ENCODE measurements around the gene DOK7.

DNA sequence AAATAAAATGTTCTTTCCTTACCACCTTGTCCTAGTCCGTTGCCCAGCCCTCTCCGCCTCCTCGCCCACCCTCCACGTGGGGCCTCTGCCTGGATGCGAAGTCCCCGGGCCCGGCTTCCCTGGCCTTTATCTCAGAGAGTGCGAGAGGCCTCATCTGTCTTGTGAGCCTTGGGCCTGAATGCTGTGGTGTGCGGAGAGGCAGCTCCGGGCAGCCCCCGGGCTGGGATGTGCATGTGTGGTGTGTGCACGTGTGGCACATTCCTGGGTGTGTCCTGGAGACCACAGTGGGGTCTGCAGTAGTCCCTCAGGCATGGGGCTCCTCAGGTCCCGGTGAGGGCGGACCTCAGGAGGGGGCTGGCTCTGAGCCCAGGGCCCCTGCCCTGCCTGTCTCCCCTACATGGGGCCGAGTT lies 31.4 kb downstream of the DOK7 start:
- no peak for TF ChIP-seq POLR2AphosphoS5 (IDR thresholded peaks at IDR 0.05)
- TF ChIP-seq, protein P1, sequence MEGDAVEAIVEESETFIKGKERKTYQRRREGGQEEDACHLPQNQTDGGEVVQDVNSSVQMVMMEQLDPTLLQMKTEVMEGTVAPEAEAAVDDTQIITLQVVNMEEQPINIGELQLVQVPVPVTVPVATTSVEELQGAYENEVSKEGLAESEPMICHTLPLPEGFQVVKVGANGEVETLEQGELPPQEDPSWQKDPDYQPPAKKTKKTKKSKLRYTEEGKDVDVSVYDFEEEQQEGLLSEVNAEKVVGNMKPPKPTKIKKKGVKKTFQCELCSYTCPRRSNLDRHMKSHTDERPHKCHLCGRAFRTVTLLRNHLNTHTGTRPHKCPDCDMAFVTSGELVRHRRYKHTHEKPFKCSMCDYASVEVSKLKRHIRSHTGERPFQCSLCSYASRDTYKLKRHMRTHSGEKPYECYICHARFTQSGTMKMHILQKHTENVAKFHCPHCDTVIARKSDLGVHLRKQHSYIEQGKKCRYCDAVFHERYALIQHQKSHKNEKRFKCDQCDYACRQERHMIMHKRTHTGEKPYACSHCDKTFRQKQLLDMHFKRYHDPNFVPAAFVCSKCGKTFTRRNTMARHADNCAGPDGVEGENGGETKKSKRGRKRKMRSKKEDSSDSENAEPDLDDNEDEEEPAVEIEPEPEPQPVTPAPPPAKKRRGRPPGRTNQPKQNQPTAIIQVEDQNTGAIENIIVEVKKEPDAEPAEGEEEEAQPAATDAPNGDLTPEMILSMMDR (IDR thresholded peaks at IDR 0.05): no peak
- TF ChIP-seq POLR2A (IDR thresholded peaks at IDR 0.05): no peak
